Measurements from ENCODE around the gene TEAD1. TPM values are rescaled to one million over a fixed set of nuclear protein-coding genes. Genes with fewer than 3 reads are reported as not detected.

Gene TEAD1
- total RNA-seq, 2 experiments from 2014 or later = 0.25 to 0.83 TPM

- ATAC-seq = no peak
- Mint-ChIP-seq H3K9me3 (peaks cover 6% of the 10 kb centered on the region), H3K4me3 (no peak overlapping the region), H3K27me3 (peaks cover 4% of the 10 kb centered on the region), H3K4me1 (ENCODE audit: low read depth) (no peaks in the 10 kb centered on the region), H3K36me3 (ENCODE audit: low read depth) (no peaks in the 10 kb centered on the region), H3K27ac (no peak overlapping the region)
- CTCF ChIA-PET = no interaction called here
- intact Hi-C loops (cut with micrococcal nuclease) = no loop called here
- no peak for DNase-seq
- POLR2A ChIA-PET = no interaction called here
- TF ChIP-seq, protein P1, sequence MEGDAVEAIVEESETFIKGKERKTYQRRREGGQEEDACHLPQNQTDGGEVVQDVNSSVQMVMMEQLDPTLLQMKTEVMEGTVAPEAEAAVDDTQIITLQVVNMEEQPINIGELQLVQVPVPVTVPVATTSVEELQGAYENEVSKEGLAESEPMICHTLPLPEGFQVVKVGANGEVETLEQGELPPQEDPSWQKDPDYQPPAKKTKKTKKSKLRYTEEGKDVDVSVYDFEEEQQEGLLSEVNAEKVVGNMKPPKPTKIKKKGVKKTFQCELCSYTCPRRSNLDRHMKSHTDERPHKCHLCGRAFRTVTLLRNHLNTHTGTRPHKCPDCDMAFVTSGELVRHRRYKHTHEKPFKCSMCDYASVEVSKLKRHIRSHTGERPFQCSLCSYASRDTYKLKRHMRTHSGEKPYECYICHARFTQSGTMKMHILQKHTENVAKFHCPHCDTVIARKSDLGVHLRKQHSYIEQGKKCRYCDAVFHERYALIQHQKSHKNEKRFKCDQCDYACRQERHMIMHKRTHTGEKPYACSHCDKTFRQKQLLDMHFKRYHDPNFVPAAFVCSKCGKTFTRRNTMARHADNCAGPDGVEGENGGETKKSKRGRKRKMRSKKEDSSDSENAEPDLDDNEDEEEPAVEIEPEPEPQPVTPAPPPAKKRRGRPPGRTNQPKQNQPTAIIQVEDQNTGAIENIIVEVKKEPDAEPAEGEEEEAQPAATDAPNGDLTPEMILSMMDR (IDR thresholded peaks at IDR 0.05) = no peak
These were observed 20.5 kb upstream of the TEAD1 start for GRCh38 chr11:12653729-12654128.

- H3K9me3 Mint-ChIP-seq = peaks cover 6% of the 10 kb centered on the region
- H3K4me1 Mint-ChIP-seq (ENCODE audit: low read depth) = no peaks in the 10 kb centered on the region
- intact Hi-C loops (cut with micrococcal nuclease) = no loop called here
- H3K27me3 Mint-ChIP-seq = peaks cover 14% of the 10 kb centered on the region
- TF ChIP-seq, protein P1 (IDR thresholded peaks at IDR 0.05) = no peak
- H3K4me3 Mint-ChIP-seq = no peak overlapping the region
- H3K36me3 Mint-ChIP-seq (ENCODE audit: low read depth) = no peaks in the 10 kb centered on the region
- ChIA-PET POLR2A (no interaction called here), CTCF (no interaction called here)
- no peak for ATAC-seq
- no peak overlapping the region for H3K27ac Mint-ChIP-seq
- no peak for DNase-seq
These were observed 18.4 kb upstream of the TEAD1 start for GRCh38 chr11:12655842-12656241.

DNA sequence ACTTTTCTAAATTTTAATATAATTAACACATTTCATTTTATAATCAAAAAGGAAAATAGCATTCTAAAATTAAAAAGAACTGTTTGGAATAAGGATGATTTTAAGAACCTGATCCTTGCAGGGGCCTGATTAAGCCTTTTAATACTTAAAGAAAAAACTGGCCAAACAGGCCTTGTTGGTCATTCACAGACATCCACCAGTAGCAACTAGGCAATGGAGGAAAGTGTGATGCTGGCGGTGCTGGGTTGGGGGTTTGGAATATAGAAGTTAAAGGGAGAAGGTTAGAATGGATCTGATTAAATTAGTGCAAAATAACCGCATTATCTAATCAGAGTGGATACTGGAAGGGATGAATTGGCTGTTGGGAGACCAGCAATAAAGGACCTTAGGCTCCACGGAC, 16.9 kb upstream of the TEAD1 start:
- peaks cover 6% of the 10 kb centered on the region for H3K9me3 Mint-ChIP-seq
- no peak overlapping the region for H3K4me3 Mint-ChIP-seq
- no peak overlapping the region for H3K27ac Mint-ChIP-seq
- ChIA-PET POLR2A (no interaction called here), CTCF (no interaction called here)
- DNase-seq (no peak), ATAC-seq (no peak)
- intact Hi-C loops (cut with micrococcal nuclease) = no loop called here
- no peaks in the 10 kb centered on the region for H3K36me3 Mint-ChIP-seq (ENCODE audit: low read depth)
- H3K4me1 Mint-ChIP-seq (ENCODE audit: low read depth) = no peaks in the 10 kb centered on the region
- H3K27me3 Mint-ChIP-seq = peaks cover 20% of the 10 kb centered on the region
- TF ChIP-seq, protein P1 (IDR thresholded peaks at IDR 0.05) = no peak

- TF ChIP-seq, protein P1 (IDR thresholded peaks at IDR 0.05) = no peak
- no peak for DNase-seq
- Mint-ChIP-seq H3K36me3 (ENCODE audit: low read depth) (no peaks in the 10 kb centered on the region), H3K27me3 (peaks cover 23% of the 10 kb centered on the region), H3K4me3 (no peak overlapping the region), H3K9me3 (peaks cover 6% of the 10 kb centered on the region), H3K27ac (no peak overlapping the region), H3K4me1 (ENCODE audit: low read depth) (no peaks in the 10 kb centered on the region)
- CTCF ChIA-PET = no interaction called here
- POLR2A ChIA-PET = no interaction called here
- intact Hi-C loops (cut with micrococcal nuclease) = no loop called here
- ATAC-seq = no peak
These were observed 16.2 kb upstream of the TEAD1 start for GRCh38 chr11:12657981-12658380.

GRCh38 chr11:12662101-12662689, 12.0 kb upstream of the TEAD1 start:
- no peak for DNase-seq
- Mint-ChIP-seq H3K9me3 (no peaks in the 10 kb centered on the region), H3K27me3 (peaks cover 42% of the 10 kb centered on the region), H3K27ac (no peak overlapping the region), H3K36me3 (ENCODE audit: low read depth) (no peaks in the 10 kb centered on the region), H3K4me3 (no peak overlapping the region), H3K4me1 (ENCODE audit: low read depth) (no peaks in the 10 kb centered on the region)
- no peak for ATAC-seq
- intact Hi-C loops (cut with micrococcal nuclease) = no loop called here
- CTCF ChIA-PET = no interaction called here
- TF ChIP-seq, protein P1 (IDR thresholded peaks at IDR 0.05) = no peak
- POLR2A ChIA-PET = no interaction called here
